Raji (cell line): ENCODE results near the gene ANKRD63.
A peak's percentile ranks its signal among the peaks of the same experiment; 100 is the strongest.

Experiments used
- POLR2A ChIP-seq: IDR thresholded peaks from 2 replicates; pipeline ENCODE4 v1.6.1; 2011; ENCODE audit warnings: low read depth, low read length, control low read depth; ENCODE audit not compliant: insufficient read depth

Gene ANKRD63

GRCh38 chr15:40282869-40283614, at the start of gene ANKRD63:
ANKRD63 (minus strand) TSS chr15:40283064; CDS start chr15:40282586, 478 bp downstream.
- TF ChIP-seq POLR2A = no peak

GRCh38 chr15:40332113-40332781, 49.4 kb upstream of the ANKRD63 start:
- TF ChIP-seq POLR2A = no peak

GRCh38 chr15:40331637-40332036, 48.8 kb upstream of the ANKRD63 start:
- no peak for TF ChIP-seq POLR2A

- TF ChIP-seq POLR2A = no peak
Observed at GRCh38 chr15:40331026-40331425, 48.2 kb upstream of the ANKRD63 start.

- no peak for TF ChIP-seq POLR2A
Observed at GRCh38 chr15:40330368-40330836, 47.5 kb upstream of the ANKRD63 start.

- TF ChIP-seq POLR2A = no peak
Observed at GRCh38 chr15:40329804-40330203, 46.9 kb upstream of the ANKRD63 start.

- no peak for TF ChIP-seq POLR2A
Observed at GRCh38 chr15:40328751-40329150, 45.9 kb upstream of the ANKRD63 start.

- no peak for TF ChIP-seq POLR2A
Observed at GRCh38 chr15:40328176-40328575, 45.3 kb upstream of the ANKRD63 start.

- no peak for TF ChIP-seq POLR2A
Observed at GRCh38 chr15:40327457-40327856, 44.6 kb upstream of the ANKRD63 start.

GRCh38 chr15:40325700-40326099, 42.8 kb upstream of the ANKRD63 start:
- no peak for TF ChIP-seq POLR2A

GRCh38 chr15:40325188-40325587, 42.3 kb upstream of the ANKRD63 start:
- no peak for TF ChIP-seq POLR2A

- no peak for TF ChIP-seq POLR2A
Observed at GRCh38 chr15:40323953-40324937, 41.4 kb upstream of the ANKRD63 start.

- 0 out of 2 replicates have a peak, but pooled peaks have one; percentile 38 for TF ChIP-seq POLR2A
Observed at GRCh38 chr15:40323239-40323952, 40.5 kb upstream of the ANKRD63 start, which contains the start of gene INAFM2. INAFM2 (plus strand) TSS chr15:40323692; CDS start chr15:40324056, 364 bp downstream.

GRCh38 chr15:40322531-40323238, 39.8 kb upstream of the ANKRD63 start:
- no peak for TF ChIP-seq POLR2A

- no peak for TF ChIP-seq POLR2A
Observed at GRCh38 chr15:40320931-40321371, 38.1 kb upstream of the ANKRD63 start.
